ENCODE data around the gene LPXN.
A peak's percentile ranks its signal among the peaks of the same experiment; 100 is the strongest.

The LPXN gene

DNA sequence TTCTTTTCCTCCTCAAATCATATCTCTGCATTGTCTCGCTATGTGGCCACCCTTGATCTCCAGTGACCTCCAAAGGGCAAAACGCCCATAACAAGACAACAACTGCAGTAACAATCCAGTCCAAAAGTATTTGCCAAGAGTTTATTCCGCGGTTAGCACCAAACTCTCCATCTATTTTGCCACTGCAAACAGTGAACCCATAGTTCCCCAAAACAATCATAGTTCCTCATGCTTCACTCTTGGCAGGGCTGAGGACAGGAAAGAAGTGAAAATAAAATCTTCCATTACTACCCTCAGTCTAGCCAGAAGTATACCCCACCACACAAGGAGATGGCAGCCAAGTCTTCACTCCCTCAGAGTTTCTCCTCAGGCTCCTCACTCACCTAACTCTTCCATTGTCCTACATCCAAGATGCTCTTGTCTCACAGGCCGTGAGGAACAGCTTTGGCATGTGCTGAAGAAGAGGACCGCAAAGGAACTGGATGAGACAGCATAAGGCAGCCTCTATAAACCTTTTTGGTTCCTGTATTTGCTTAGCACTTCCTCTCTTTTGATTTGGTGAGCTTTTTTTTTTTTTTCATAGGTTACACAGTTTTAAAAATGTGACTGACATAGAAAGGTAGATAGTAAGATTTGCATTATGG is at the start of gene LPXN:
LPXN (minus strand) TSS at position 480 of the 644 bp plus-strand sequence; CDS start at position 396, 84 bp downstream.
- no peak for DNase-seq (ENCODE audit: insufficient read length, low spot score)
- no peak for FAIRE-seq
- TF ChIP-seq POLR2A (IDR thresholded peaks at IDR 0.05; ENCODE audit: low read depth, low read length), result no peak

DNA sequence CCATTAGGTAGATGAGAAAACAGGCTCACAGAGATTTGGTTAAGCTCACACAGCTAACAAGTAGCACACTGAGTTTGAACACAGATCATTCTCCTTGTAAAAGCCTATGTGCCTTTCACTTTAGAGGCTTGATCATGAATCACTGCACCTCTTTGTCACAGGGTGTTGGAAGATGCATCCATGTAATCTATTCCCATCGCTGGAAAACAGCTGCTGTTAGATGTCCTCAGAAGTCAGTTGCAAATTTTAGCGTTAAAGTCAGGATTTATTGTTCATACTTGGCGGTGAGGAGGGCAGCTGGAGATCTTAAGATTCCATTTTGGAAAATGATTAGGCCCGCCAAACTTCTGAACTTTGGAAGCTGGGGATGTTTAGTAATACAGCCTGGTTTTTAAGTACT is 49.4 kb upstream of the LPXN start:
- no peak for TF ChIP-seq POLR2A (IDR thresholded peaks at IDR 0.05; ENCODE audit: low read depth, low read length)
- FAIRE-seq (no peak), DNase-seq (ENCODE audit: insufficient read length, low spot score) (no peak)

DNA sequence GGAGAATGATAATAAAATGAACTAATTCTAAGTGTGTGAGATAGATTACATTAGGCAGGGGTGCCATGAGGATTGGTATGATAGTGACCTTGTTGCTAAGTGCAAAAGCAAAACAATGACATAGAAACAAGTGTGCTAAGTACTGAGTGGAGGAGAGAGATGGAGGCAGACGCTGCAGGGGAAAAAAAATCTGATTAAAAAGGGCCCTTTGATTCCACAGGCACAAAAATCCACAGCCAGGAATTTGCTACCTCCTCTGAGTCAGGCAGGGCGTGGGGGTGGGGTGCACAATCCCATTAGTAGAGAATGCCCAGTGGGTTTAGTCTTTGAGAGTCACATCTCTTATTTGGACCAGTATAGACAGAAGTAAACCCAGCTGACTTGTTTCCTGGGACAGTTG is 46.7 kb upstream of the LPXN start, which contains the start of gene CNTF:
CNTF (plus strand) TSS at position 322 of the 400 bp plus-strand sequence. CDS start 88 bp downstream, outside the sequence.
- FAIRE-seq (no peak), DNase-seq (ENCODE audit: insufficient read length, low spot score) (no peak)
- TF ChIP-seq POLR2A (IDR thresholded peaks at IDR 0.05; ENCODE audit: low read depth, low read length), result no peak

DNA sequence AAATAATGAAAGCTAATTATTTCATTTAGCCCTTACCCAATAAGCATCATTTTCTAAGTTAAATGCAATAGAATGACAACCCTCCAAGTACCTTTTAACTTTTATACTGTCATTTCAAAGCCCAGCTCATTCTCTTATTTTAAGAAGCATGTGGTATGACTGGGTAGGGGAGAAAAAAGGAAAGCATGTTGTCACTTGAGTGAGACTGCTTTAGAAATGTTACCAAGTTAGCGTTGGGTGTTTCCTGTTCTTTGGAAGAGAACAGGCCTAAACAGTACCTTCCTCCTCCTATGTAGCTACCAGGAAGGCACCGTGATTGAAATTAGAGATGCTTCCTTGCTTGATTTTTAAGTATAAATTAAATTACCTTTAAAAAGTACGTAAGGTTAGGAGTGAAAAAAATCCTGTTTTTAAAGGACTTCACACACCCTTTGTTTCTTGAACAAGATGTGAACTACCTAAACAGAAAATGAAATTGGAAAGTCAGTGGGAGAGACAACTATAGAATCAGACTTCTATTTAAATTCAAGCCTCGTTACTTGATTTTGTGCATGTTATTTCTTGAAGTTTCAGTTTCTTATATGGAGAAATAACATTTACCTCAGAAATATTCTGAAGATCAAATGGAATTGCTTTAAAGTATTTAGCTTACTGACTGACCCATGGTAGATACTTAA is 46.1 kb upstream of the LPXN start:
- FAIRE-seq (no peak), DNase-seq (ENCODE audit: insufficient read length, low spot score) (no peak)
- no peak for TF ChIP-seq POLR2A (IDR thresholded peaks at IDR 0.05; ENCODE audit: low read depth, low read length)

DNA sequence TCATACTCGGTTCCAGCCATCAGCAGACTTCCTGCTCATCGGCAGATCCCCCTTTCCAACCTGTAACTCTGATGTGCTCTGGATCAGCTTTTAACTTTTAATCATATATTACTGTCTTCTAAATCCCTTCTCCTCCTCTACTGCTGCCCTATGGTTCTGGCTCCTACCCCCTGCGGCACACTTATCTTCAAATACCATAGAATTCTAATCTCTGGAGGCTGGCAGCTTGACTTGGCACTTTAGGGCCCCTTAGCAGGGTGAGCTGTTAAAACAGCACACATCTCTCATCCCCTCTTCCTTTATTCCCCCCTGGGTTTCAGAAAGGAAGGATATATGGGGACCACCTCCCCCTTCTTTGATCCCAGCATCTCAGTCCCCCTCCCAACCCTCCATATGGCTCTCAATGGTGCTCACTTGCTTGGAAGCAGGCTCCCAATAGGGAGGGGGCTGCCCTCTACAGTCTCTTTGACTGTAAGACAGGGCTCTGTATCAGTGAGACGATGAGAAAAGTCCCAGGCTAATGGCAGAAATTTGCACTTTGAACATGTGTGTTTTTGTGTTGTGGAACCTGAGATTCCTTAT is 42.4 kb upstream of the LPXN start:
- no peak for DNase-seq (ENCODE audit: insufficient read length, low spot score)
- TF ChIP-seq POLR2A (IDR thresholded peaks at IDR 0.05; ENCODE audit: low read depth, low read length), result no peak
- FAIRE-seq, result no peak

DNA sequence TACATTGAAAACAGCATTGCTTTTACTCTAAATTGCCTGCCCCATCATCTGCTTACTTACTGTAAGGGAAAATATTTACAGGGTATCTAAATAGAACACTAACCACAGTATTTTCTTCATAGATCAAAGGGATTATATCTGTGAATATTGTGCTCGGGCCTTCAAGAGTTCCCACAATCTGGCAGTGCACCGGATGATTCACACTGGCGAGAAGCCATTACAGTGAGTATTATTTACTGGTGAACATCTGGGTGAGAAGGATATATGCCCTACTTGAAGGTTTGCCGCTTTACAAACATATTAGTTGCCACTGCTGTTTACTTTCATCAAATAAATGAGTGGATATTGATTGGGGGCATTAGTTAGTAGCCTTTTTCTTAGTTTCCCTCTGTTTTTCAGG is 40.9 kb upstream of the LPXN start:
- DNase-seq (ENCODE audit: insufficient read length, low spot score) (peak; percentile 30), FAIRE-seq (peak; percentile 93)
- TF ChIP-seq POLR2A (IDR thresholded peaks at IDR 0.05; ENCODE audit: low read depth, low read length), result no peak

DNA sequence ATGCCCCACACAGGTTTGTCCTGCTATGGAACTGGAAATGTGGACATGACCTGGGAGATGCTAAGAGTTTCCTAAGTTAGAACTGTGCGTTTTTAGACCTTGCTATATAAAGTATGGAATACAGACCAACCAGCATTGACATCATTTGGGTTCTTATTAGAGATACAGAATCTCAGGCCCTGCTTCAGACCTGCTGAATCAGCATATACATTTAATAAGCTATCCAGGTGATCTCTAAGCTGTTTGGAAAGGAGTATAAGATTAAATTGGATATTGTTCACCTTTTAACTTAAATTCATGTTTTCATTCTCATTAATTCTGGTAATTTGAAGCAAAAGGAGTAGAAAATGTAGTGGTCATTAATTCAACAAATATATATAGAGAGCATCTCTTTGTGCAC is 39.9 kb upstream of the LPXN start:
- FAIRE-seq (no peak), DNase-seq (ENCODE audit: insufficient read length, low spot score) (no peak)
- no peak for TF ChIP-seq POLR2A (IDR thresholded peaks at IDR 0.05; ENCODE audit: low read depth, low read length)

DNA sequence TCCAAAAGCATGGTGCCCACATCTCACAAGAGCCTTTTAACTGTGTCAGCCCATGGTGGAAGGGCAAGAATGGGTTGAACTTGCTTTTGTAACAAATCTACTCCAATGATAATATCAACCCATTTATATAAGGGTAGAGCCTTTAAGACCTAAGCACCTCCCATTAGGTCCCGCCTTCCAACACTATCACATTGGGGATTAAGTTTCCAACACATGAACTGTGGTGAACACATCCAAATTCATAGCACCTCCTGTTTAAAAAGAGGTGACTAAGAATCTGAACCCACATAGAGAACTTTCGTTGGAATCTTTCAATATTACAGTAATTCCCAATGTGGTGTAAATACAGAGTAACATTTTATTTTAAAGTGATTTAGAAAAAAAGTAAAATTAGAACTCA is 37.6 kb upstream of the LPXN start:
- DNase-seq (ENCODE audit: insufficient read length, low spot score) (no peak), FAIRE-seq (no peak)
- no peak for TF ChIP-seq POLR2A (IDR thresholded peaks at IDR 0.05; ENCODE audit: low read depth, low read length)

DNA sequence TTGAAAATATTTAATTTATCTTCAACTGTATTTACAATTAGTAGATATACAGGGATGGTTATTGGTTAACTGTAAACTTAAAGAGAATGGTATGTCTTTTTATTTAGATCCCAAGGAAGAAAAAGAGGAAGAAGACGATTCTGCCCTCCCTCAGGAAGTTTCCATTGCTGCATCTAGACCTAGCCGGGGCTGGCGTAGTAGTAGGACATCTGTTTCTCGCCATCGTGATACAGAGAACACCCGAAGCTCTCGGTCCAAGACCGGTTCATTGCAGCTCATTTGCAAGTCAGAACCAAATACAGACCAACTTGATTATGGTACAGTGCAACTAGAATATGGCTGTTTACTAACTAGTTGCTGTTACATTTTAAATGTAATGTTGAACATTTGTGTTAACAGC is 34.1 kb upstream of the LPXN start:
- no peak for TF ChIP-seq POLR2A (IDR thresholded peaks at IDR 0.05; ENCODE audit: low read depth, low read length)
- FAIRE-seq (peak; percentile 6), DNase-seq (ENCODE audit: insufficient read length, low spot score) (no peak)

DNA sequence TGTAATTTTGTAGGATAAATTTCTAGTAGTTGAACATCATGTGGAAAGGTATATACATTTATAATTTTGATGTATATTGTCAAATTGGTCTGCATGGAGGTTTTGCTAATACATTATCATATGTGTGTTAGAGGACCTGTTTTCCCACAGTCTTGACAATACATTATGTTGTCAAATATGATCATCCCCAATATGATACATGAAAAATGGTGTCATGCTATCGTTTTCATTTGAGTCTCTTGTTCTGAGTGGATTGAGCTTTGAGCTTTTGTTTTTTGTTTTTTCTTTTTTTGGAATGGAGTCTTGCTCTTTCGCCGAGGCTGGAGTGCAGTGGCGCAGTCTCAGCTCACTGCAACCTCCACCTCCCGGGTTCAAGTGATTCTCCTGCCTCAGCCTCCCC is 32.7 kb upstream of the LPXN start:
- TF ChIP-seq POLR2A (IDR thresholded peaks at IDR 0.05; ENCODE audit: low read depth, low read length), result no peak
- FAIRE-seq, result no peak
- DNase-seq (ENCODE audit: insufficient read length, low spot score), result no peak

DNA sequence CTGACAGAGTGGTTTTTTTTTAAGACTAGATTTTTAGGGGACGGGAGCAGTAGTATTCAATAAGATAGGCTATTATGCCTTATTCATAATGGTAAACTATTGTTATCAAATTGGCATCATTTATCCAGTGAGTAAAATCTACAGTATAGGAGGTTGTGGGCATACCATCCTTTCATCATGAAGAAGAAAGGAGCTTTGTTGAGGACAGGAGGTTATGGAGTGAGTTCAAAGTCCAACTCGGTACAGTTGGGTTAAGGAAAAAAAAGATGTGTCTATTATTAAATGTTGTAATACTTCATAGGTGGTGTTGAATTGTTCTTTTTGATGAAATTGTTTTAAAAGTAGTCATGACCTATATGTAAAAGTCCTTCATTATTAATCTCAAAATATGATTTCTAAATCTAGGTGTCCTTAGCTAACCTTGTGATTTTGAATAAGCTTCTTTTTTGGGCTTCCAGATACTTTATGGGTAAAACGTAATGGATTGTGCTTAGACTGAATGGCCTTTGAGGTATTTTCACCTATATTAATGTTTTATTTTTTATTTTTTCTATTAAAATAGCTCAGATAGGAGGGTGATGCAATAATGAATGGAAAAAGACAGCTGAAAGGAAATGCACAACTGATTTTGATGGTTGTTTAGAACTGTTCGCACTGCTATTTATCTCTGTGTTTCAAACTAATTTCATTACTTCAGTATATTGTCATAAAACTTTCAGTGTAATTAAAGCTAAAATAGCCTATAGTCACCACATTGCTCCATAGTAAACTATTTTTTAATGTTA is 31.5 kb upstream of the LPXN start:
- no peak for FAIRE-seq
- no peak for TF ChIP-seq POLR2A (IDR thresholded peaks at IDR 0.05; ENCODE audit: low read depth, low read length)
- no peak for DNase-seq (ENCODE audit: insufficient read length, low spot score)

DNA sequence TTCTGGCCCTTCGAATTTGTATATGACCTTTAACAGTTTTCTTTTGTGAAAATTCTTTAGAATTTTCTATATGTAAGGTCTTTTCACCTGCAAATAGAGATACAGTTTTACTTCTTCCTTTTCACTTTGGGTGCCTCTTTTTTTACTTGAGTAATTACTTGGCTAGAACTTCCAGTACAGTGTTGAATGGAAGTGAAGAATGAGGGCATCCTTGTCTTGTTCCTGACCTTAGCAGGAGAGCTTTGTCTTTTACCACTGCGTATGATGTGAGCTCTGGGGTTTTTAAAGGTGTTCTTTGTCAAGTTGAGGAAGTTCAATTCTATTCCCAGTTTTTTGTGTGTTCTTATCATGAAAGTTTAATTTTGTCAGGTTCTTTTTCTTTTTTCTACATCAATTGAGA is 24.9 kb upstream of the LPXN start:
- no peak for TF ChIP-seq POLR2A (IDR thresholded peaks at IDR 0.05; ENCODE audit: low read depth, low read length)
- FAIRE-seq, result peak; percentile 53
- no peak for DNase-seq (ENCODE audit: insufficient read length, low spot score)

DNA sequence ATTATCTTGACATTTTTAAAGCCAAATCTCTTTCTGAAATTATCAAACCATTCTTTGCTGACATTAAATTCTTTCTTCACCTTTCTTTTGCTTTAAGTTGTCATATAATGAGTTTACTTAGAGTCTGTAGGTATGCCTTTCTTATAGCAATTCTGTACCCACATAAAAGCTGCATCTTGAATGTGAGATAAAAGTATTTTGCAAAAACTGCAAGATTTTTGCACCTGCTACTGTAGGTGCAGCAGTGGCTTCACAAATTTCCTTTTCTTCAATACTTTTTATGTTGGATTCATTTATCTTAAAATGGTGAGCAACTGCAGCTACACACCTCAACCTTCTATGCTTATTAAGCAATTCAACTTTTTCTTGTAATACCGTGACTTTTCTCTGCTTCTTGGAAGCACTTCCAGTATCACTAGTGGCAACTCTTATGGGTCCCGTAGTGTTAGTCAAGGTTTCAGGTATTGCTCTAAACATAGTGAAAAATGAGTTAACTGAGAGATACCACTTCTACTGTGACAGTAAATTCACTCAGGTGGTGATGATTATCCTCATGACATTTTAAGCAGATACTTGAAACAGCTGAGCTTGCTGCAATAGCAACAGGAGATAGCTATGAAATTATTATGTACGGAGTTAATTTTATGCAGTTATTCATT is 22.0 kb upstream of the LPXN start:
- DNase-seq (ENCODE audit: insufficient read length, low spot score) (no peak), FAIRE-seq (no peak)
- no peak for TF ChIP-seq POLR2A (IDR thresholded peaks at IDR 0.05; ENCODE audit: low read depth, low read length)

DNA sequence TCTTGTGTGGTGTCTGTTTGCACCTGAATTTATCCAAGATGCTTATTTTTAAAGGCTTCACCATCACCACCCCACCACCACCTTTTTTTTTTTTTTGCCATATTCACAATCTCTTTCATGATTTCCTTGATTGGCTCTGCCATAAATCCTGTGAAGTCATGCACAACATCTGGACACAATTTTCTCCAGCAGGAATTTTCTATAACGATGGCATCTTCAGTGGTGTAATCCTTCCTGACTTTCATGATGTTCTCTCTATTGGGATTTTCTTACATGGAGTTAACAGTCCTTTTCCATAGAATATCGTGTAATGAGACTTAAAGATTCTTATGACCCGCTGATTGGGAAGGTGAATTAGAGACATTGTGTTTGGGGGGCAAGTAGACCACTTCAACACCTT is 21.0 kb upstream of the LPXN start:
- no peak for DNase-seq (ENCODE audit: insufficient read length, low spot score)
- no peak for FAIRE-seq

More for the DNA sequence above, 21.0 kb upstream of the LPXN start:
- no peak for TF ChIP-seq POLR2A (IDR thresholded peaks at IDR 0.05; ENCODE audit: low read depth, low read length)
